ENCODE results near the gene NHEJ1.

- TF ChIP-seq CTCF (IDR thresholded peaks at IDR 0.05): no peak
- no peak for TF ChIP-seq POLR2A (IDR thresholded peaks at IDR 0.05)
These were observed 29.3 kb downstream of the NHEJ1 start for GRCh38 chr2:219131327-219131726.

Data from heart left ventricle (tissue), 13 donors.